ENCODE measurements around the gene DCANP1. TPM values are rescaled to one million over a fixed set of nuclear protein-coding genes. Genes with fewer than 3 reads are reported as not detected.

The DCANP1 gene
- total and polyA plus RNA-seq, 10 of the 15 experiments (the other 5 are each of a cell fraction or from before 2014, with no cell fraction given): 0.01 TPM; not detected in 9

GRCh38 chr5:135444360-135444759, 2.8 kb downstream of the DCANP1 start:
- ChIA-PET SMC1A (ENCODE audit: uncharacterized antibody, unreplicated experiment) (no interaction called here), POLR2A (no interaction called here), RAD21 (ENCODE audit: unreplicated experiment) (no interaction called here), CTCF (interaction anchor here (0.7 to 4.2 kb wide), 3 partner anchors 13 to 19 kb away, joined by 3 to 14 read pairs (median 6); no protein-coding TSS in a partner anchor)
- no peaks in the 10 kb centered on the region; the same call in 2 of the 3 replicates for H3K9me3 ChIP-seq (replicated peaks; ENCODE audit: control insufficient read depth, insufficient read depth, low read length)
- ATAC-seq (no peak), FAIRE-seq (no peak), DNase-seq (ENCODE audit: low read depth, low spot score) (no peak)
- no peak overlapping the region for H3K27ac ChIP-seq (ENCODE audit: control insufficient read depth, insufficient read depth)
- BruUV-seq (replicated peaks): no TSS peak
- WGBS (ENCODE audit: insufficient coverage, insufficient replicate concordance, low lambda C conversion rate, missing lambda C conversion rate): 44% methylated on average over 13 of the region's 13 CpGs
- H3K4me1 ChIP-seq (ENCODE audit: control insufficient read depth, insufficient read depth, low read length): peaks cover 21% of the 10 kb centered on the region
- intact Hi-C loops (cut with micrococcal nuclease; ENCODE audit: unreplicated experiment) (no loop called here), in situ Hi-C loops (cut with MboI) (no loop called here)
- 0 out of 4 replicates have a peak, but pooled peaks cover 0 to 1% of the 10 kb centered on the region in 2 experiments for H3K27me3 ChIP-seq (replicated peaks in 1 of 2; ENCODE audit: control insufficient read depth in 2 of 2, insufficient read depth in 2 of 2, low read length in 1 of 2)
- H4K20me1 ChIP-seq (ENCODE audit: control insufficient read depth, insufficient read depth): no peaks in the 10 kb centered on the region
- H3K4me3 ChIP-seq: no peak overlapping the region
- no peaks in the 10 kb centered on the region for H3K79me2 ChIP-seq (ENCODE audit: control insufficient read depth, insufficient read depth, low read length)
- H3K36me3 ChIP-seq (ENCODE audit: control insufficient read depth in 2 of 2, insufficient read depth in 2 of 2, low read length in 1 of 2): no peaks in the 10 kb centered on the region
- no peak overlapping the region for H3K4me2 ChIP-seq (ENCODE audit: control insufficient read depth, insufficient read depth)
- H2AFZ ChIP-seq (ENCODE audit: control insufficient read depth, low read depth, low read length): no peak overlapping the region
- TF ChIP-seq DPF2 (IDR thresholded peaks at IDR 0.05): no peak
- TF ChIP-seq SPI1 (IDR thresholded peaks at IDR 0.05; ENCODE audit: borderline replicate concordance, insufficient read depth, low read depth, low read length): 0 out of 2 replicates have a peak, but pooled peaks have one; percentile 6
- TF ChIP-seq IKZF1 (conservative IDR thresholded peaks at IDR 0.05): peak; percentile 29; the same call in 1 of the 2 replicates
- no peak overlapping the region for H3K9ac ChIP-seq (ENCODE audit: control insufficient read depth, insufficient read depth, low read length)

GRCh38 chr5:135443161-135443960, 3.8 kb downstream of the DCANP1 start:
- FAIRE-seq (no peak), ATAC-seq (no peak), DNase-seq (ENCODE audit: low read depth, low spot score) (no peak)
- H3K4me2 ChIP-seq (ENCODE audit: control insufficient read depth, insufficient read depth): no peak overlapping the region
- ChIA-PET POLR2A (no interaction called here), SMC1A (ENCODE audit: uncharacterized antibody, unreplicated experiment) (no interaction called here), RAD21 (ENCODE audit: unreplicated experiment) (no interaction called here), CTCF (interaction anchor here (0.7 to 4.2 kb wide), 2 partner anchors 15 to 18 kb away, joined by 3 to 14 read pairs; no protein-coding TSS in a partner anchor)
- H3K4me1 ChIP-seq (ENCODE audit: control insufficient read depth, insufficient read depth, low read length): peaks cover 17% of the 10 kb centered on the region
- no TSS peak for BruUV-seq (replicated peaks)
- H3K36me3 ChIP-seq (ENCODE audit: control insufficient read depth in 2 of 2, insufficient read depth in 2 of 2, low read length in 1 of 2): no peaks in the 10 kb centered on the region
- 19% methylated on average over 6 of the region's 6 CpGs for WGBS (ENCODE audit: insufficient coverage, insufficient replicate concordance, low lambda C conversion rate, missing lambda C conversion rate)
- no peak overlapping the region for H2AFZ ChIP-seq (ENCODE audit: control insufficient read depth, low read depth, low read length)
- no peak overlapping the region for H3K27ac ChIP-seq (ENCODE audit: control insufficient read depth, insufficient read depth)
- no peak overlapping the region for H3K9ac ChIP-seq (ENCODE audit: control insufficient read depth, insufficient read depth, low read length)
- H3K27me3 ChIP-seq (replicated peaks in 1 of 2; ENCODE audit: control insufficient read depth in 2 of 2, insufficient read depth in 2 of 2, low read length in 1 of 2): 0 out of 4 replicates have a peak, but pooled peaks cover 0 to 1% of the 10 kb centered on the region in 2 experiments
- no peaks in the 10 kb centered on the region for H4K20me1 ChIP-seq (ENCODE audit: control insufficient read depth, insufficient read depth)
- in situ Hi-C loops (cut with MboI): no loop called here
- H3K9me3 ChIP-seq (replicated peaks; ENCODE audit: control insufficient read depth, insufficient read depth, low read length): no peaks in the 10 kb centered on the region; the same call in 2 of the 3 replicates
- intact Hi-C loops (cut with micrococcal nuclease; ENCODE audit: unreplicated experiment): no loop called here
- H3K79me2 ChIP-seq (ENCODE audit: control insufficient read depth, insufficient read depth, low read length): no peaks in the 10 kb centered on the region
- no peak overlapping the region for H3K4me3 ChIP-seq
- TF ChIP-seq HDAC6 (IDR thresholded peaks at IDR 0.05; ENCODE audit: unreplicated experiment) (no peak), NBN (IDR thresholded peaks at IDR 0.05) (no peak), YY1 (IDR thresholded peaks at IDR 0.05; ENCODE audit: low read depth, low read length) (no peak), GATAD2B (conservative IDR thresholded peaks at IDR 0.05; ENCODE audit: low read depth) (no peak), ELK1 (IDR thresholded peaks at IDR 0.05; ENCODE audit: low read depth, low read length) (no peak), CBX5 (IDR thresholded peaks at IDR 0.05; ENCODE audit: low read depth) (no peak), TARDBP (IDR thresholded peaks at IDR 0.05; ENCODE audit: borderline replicate concordance) (no peak), ZNF24 (IDR thresholded peaks at IDR 0.05) (no peak), ZBTB40 (IDR thresholded peaks at IDR 0.05; ENCODE audit: borderline replicate concordance) (no peak), YBX1 (IDR thresholded peaks at IDR 0.05) (no peak)

All from GM12878 (cell line).